Measurements from ENCODE around the gene TIAM1. TPM values are rescaled to one million over a fixed set of nuclear protein-coding genes. Genes with fewer than 3 reads are reported as not detected.

TIAM1 gene
- total and polyA plus RNA-seq, 2 experiments from 2014 or later = 3.2 to 7.6 TPM

GRCh38 chr21:31235671-31236450 is 108.2 kb downstream of the TIAM1 start:
- Histone ChIP-seq H3K9ac (no peak overlapping the region), H3K4me1 (ENCODE audit: insufficient read depth) (no peaks in the 10 kb centered on the region), H3K79me2 (ENCODE audit: insufficient read depth) (no peaks in the 10 kb centered on the region), H3K4me3 (no peak overlapping the region), H3F3A (ENCODE audit: insufficient read depth) (no peaks in the 10 kb centered on the region), H3K4me2 (ENCODE audit: unreplicated experiment) (no peak overlapping the region), H3K9me3 (ENCODE audit: low read depth) (no peaks in the 10 kb centered on the region), H2AFZ (no peak overlapping the region), H3K27ac (no peak overlapping the region), H3K36me3 (ENCODE audit: low read depth) (no peaks in the 10 kb centered on the region), H4K20me1 (ENCODE audit: insufficient read depth) (no peaks in the 10 kb centered on the region), H3K27me3 (replicated peaks; ENCODE audit: insufficient read depth) (no peaks in the 10 kb centered on the region), H3K9me2 (ENCODE audit: insufficient read depth) (no peaks in the 10 kb centered on the region)
- in situ Hi-C loops (cut with MboI) = no loop called here
- TF ChIP-seq EZH2 (IDR thresholded peaks at IDR 0.05; ENCODE audit: insufficient read depth, poor library complexity, severe bottlenecking) (no peak), EZH2phosphoT487 (IDR thresholded peaks at IDR 0.05; ENCODE audit: insufficient read depth, low read depth) (no peak)
- WGBS, 2 experiments (ENCODE audit: low coverage in 1 of 2, low lambda C conversion rate in 2 of 2, missing lambda C conversion rate in 2 of 2) = 56 to 61% methylated on average over 6 of the region's 6 CpGs
- DNase-seq = peak; percentile 49

- in situ Hi-C loops (cut with MboI) = no loop called here
- TF ChIP-seq EZH2phosphoT487 (IDR thresholded peaks at IDR 0.05; ENCODE audit: insufficient read depth, low read depth) = no peak
- no peak for TF ChIP-seq EZH2 (IDR thresholded peaks at IDR 0.05; ENCODE audit: insufficient read depth, poor library complexity, severe bottlenecking)
Measured at GRCh38 chr21:31234936-31235335, 109.1 kb downstream of the TIAM1 start.

GRCh38 chr21:31233711-31234110 is 110.3 kb downstream of the TIAM1 start:
- WGBS, 2 experiments (ENCODE audit: low coverage in 1 of 2, low lambda C conversion rate in 2 of 2, missing lambda C conversion rate in 2 of 2) = 92 to 98% methylated on average over 9 of the region's 9 CpGs
- H3K27ac ChIP-seq = no peak overlapping the region
- no peaks in the 10 kb centered on the region for H3K36me3 ChIP-seq (ENCODE audit: low read depth)
- no peaks in the 10 kb centered on the region for H3K27me3 ChIP-seq (replicated peaks; ENCODE audit: insufficient read depth)
- TF ChIP-seq EZH2 (IDR thresholded peaks at IDR 0.05; ENCODE audit: insufficient read depth, poor library complexity, severe bottlenecking) (no peak), EZH2phosphoT487 (IDR thresholded peaks at IDR 0.05; ENCODE audit: insufficient read depth, low read depth) (no peak)
- H2AFZ ChIP-seq = no peak overlapping the region
- H3K4me3 ChIP-seq = no peak overlapping the region
- no peak overlapping the region for H3K4me2 ChIP-seq (ENCODE audit: unreplicated experiment)
- in situ Hi-C loops (cut with MboI) = no loop called here
- H3F3A ChIP-seq (ENCODE audit: insufficient read depth) = no peaks in the 10 kb centered on the region
- no peaks in the 10 kb centered on the region for H3K79me2 ChIP-seq (ENCODE audit: insufficient read depth)
- no peaks in the 10 kb centered on the region for H4K20me1 ChIP-seq (ENCODE audit: insufficient read depth)
- no peak for DNase-seq
- H3K9me3 ChIP-seq (ENCODE audit: low read depth) = no peaks in the 10 kb centered on the region
- no peaks in the 10 kb centered on the region for H3K4me1 ChIP-seq (ENCODE audit: insufficient read depth)
- no peak overlapping the region for H3K9ac ChIP-seq
- H3K9me2 ChIP-seq (ENCODE audit: insufficient read depth) = no peaks in the 10 kb centered on the region

More at GRCh38 chr21:31234936-31235335, 109.1 kb downstream of the TIAM1 start:
- Histone ChIP-seq H3K27me3 (replicated peaks; ENCODE audit: insufficient read depth) (no peaks in the 10 kb centered on the region), H3K4me1 (ENCODE audit: insufficient read depth) (no peaks in the 10 kb centered on the region), H3K27ac (no peak overlapping the region), H4K20me1 (ENCODE audit: insufficient read depth) (no peaks in the 10 kb centered on the region), H3K9me2 (ENCODE audit: insufficient read depth) (no peaks in the 10 kb centered on the region), H3K79me2 (ENCODE audit: insufficient read depth) (no peaks in the 10 kb centered on the region), H3K4me2 (ENCODE audit: unreplicated experiment) (no peak overlapping the region), H3K4me3 (no peak overlapping the region), H3K9ac (no peak overlapping the region), H2AFZ (no peak overlapping the region), H3K36me3 (ENCODE audit: low read depth) (no peaks in the 10 kb centered on the region), H3F3A (ENCODE audit: insufficient read depth) (no peaks in the 10 kb centered on the region), H3K9me3 (ENCODE audit: low read depth) (no peaks in the 10 kb centered on the region)
- no peak for DNase-seq
- 71 to 76% methylated on average over 2 of the region's 2 CpGs for WGBS, 2 experiments (ENCODE audit: low coverage in 1 of 2, low lambda C conversion rate in 2 of 2, missing lambda C conversion rate in 2 of 2)

- Histone ChIP-seq H3K4me2 (ENCODE audit: unreplicated experiment) (no peak overlapping the region), H3K9me3 (ENCODE audit: low read depth) (no peaks in the 10 kb centered on the region), H3K4me1 (ENCODE audit: insufficient read depth) (no peaks in the 10 kb centered on the region), H3K27me3 (replicated peaks; ENCODE audit: insufficient read depth) (no peaks in the 10 kb centered on the region), H3K27ac (no peak overlapping the region), H2AFZ (no peak overlapping the region), H3K9ac (no peak overlapping the region), H3K79me2 (ENCODE audit: insufficient read depth) (no peaks in the 10 kb centered on the region), H3K36me3 (ENCODE audit: low read depth) (no peaks in the 10 kb centered on the region), H3K4me3 (no peak overlapping the region), H3F3A (ENCODE audit: insufficient read depth) (no peaks in the 10 kb centered on the region), H4K20me1 (ENCODE audit: insufficient read depth) (no peaks in the 10 kb centered on the region), H3K9me2 (ENCODE audit: insufficient read depth) (no peaks in the 10 kb centered on the region)
- in situ Hi-C loops (cut with MboI) = no loop called here
- no peak for DNase-seq
- no peak for TF ChIP-seq EZH2phosphoT487 (IDR thresholded peaks at IDR 0.05; ENCODE audit: insufficient read depth, low read depth)
- no peak for TF ChIP-seq EZH2 (IDR thresholded peaks at IDR 0.05; ENCODE audit: insufficient read depth, poor library complexity, severe bottlenecking)
- 72 to 88% methylated on average over 3 of the region's 3 CpGs for WGBS, 2 experiments (ENCODE audit: low coverage in 1 of 2, low lambda C conversion rate in 2 of 2, missing lambda C conversion rate in 2 of 2)
Measured at GRCh38 chr21:31232344-31232743, 111.7 kb downstream of the TIAM1 start.

All from GM23248 (cell line).